Vein endothelial cell (primary cell): ENCODE results near the gene MRPL34. TPM values are rescaled to one million over a fixed set of nuclear protein-coding genes. Genes with fewer than 3 reads are reported as not detected.

Experiments
- total RNA-seq: library from RNA; depleted of rRNA; stranded (reverse); fragments of >200 nt; gene quantifications from 2 replicates; pipeline ENCODE4 v1.2.3, GENCODE V29; 2012

MRPL34 gene
- total RNA-seq, result 35.3 and 40.2 TPM in 2 replicates

DNA sequence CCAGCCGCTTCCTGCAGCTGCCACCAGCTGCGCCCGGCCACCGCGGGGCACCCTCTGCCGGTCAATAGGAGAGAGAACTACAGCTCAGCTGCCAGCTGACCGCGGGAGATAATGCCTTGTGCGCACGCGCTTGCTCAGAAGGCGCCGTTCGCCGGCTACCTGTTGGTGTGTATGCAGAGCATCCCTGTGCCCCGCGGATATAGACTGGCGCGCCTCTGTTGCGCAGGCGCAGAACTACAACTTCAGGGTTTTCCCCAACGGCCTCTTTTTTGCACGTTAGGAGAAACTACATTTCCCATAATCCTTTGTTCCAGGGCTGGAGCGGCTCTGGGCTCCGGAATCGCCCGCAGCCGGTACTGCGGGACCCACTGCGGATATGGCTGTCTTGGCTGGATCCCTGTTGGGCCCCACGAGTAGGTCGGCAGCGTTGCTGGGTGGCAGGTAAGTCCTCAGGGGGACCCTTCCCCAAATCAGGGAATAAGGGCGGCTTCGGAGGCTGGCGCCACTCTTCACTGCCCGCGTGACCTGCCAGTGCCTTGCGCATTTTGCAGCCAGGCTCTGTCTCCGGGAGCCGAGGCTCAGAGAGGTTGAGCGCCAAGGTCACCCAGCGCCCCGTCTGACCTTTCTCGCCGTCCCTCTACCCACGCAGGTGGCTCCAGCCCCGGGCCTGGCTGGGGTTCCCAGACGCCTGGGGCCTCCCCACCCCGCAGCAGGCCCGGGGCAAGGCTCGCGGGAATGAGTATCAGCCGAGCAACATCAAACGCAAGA, at the start of gene MRPL34:
MRPL34 (plus strand) TSS at position 356 of the 768 bp plus-strand sequence; CDS start at position 377, 21 bp downstream.

DNA sequence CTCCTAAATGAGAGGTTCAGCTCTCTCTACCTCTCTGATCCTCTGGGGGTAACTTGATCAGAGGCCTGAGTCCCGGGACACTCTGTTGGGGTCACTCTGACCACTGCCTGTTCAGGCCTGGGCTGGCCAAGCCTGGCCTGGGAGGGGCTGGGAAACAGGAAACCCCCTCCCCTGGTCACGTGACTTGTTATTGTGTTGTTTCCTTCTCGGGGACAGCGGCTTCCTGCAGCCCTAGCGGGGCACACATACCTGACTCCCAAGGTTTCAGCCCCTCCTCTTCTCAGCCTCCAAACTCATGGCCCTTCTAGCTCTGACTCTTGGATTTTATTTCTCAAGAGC, 41.1 kb upstream of the MRPL34 start, which contains the start of gene USHBP1:
USHBP1 (minus strand) TSS at position 105 of the 339 bp plus-strand sequence. CDS start 446 bp downstream, outside the sequence.

DNA sequence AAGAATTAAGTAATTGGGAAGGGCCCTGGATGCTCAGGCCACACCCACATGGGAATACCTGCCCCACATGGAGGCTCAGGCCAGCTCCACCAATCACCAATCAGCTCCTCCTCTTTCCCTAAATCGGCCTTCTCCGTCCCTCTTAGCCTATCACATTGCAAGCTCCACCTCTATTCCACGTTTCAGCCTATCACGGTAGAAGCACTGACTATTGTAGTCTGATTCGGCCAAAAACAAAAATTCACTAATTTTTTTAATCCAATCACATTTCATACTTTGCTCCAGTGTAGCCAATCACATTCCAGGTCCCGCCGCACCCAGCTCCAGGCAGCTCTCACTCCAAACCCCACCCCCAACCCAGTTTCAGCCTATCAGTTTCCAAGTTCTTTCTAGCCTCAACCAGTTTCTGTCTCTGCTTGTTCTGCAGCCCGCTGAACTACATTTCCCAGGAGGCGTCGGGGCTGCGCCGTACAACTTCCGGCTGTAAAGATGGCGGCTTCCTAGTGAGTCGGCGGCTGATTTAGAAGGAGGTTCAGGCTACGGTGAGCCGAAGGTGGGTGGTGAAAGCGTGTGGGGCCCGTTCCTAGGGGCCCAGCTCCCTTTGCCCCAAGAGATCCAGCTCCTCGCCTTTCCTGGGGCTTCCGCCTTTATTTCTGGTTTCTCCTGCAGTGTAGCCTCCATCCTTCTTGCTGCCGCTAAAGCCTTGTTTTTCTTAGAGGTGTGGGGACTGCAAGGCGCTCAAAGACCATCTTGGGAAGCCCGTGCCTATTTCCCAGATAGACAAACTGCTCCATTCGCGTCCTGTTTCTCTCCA, 38.5 kb upstream of the MRPL34 start, which contains the start of gene BABAM1:
BABAM1 (plus strand) TSS at position 469 of the 814 bp plus-strand sequence. CDS start 1,364 bp downstream, outside the sequence.

DNA sequence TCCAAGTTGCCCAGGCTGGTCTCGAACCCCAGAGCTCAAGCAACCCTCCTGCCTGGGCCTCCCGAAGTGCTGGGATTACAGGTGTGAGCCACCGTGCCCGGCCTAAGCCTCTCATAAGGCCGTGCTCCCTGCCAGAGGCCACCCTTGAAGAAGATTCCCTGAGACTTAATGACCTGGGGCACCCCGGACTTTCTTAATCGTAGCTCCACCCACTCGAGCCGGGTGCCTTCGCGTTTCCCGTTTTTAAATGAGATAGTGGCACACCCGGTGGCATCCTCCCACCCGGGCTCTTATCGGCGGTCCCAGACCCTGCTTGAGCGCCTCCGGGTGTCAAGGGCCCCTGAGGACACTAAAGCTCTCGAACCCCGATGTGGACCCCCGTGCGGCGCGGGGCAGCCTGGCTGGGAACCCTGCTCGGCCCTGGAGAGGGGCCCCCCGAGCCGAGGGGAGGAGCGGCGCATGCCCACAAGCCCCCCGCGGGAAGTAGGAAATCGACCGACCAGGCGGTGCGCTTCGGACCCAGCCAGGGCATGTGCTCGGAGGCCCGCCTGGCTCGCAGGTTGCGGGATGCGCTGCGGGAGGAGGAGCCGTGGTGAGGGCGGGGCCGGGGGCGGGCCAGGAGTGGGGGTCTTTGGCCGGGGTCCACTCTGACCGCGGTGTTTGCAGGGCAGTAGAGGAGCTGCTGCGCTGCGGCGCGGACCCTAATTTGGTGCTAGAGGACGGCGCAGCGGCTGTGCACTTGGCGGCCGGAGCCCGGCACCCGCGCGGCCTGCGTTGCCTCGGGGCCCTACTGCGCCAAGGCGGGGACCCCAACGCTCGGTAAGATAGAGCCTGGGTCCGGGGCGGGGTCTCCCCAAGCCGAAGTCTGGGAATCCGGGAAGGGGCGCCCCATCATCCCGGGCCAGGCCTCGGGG, 24.0 kb upstream of the MRPL34 start, which contains the start of gene ANKLE1:
ANKLE1 (plus strand) TSS at position 511 of the 914 bp plus-strand sequence; CDS start at position 531, 20 bp downstream.

DNA sequence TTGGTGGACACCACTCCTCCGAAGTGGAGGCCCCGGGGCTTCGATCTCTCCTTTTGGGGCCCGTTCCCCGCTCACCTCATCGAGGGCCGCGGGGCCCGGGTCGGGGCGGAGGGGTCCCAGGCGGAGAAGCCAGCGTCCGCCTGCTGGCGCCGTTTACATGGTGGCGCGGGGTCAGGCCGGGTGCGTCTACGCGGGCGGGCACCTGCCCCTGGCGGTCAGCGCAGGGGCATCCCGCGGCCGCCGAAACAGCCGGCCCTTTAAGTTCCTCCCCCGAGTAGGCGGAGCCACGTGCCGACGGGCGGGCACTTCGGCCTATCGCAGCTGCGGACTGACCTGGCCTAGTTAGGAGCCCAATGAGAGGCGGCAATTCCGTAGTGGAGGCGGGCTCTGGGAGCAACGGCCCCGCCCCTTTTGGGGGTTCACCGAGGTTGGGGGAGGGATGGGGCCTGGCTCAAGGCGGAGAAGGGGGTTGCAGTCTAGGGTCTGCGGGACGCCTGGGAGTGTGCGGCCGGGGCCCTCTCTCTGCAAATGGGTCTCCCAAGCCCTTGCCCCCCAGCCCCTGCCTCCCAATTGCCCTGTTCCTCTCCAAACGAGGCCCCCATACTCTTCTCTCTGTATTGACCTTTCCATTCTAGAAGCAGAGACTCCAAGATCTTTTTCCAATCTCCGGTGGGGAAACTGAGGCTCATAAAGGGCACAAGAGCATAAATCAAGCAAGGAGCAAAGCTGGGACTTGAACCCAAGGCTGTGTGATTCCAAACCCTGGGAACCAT, 2.3 kb upstream of the MRPL34 start, which contains the start of gene ABHD8:
ABHD8 (minus strand) TSS at position 259 of the 773 bp plus-strand sequence. CDS start 1,809 bp downstream, outside the sequence.

DNA sequence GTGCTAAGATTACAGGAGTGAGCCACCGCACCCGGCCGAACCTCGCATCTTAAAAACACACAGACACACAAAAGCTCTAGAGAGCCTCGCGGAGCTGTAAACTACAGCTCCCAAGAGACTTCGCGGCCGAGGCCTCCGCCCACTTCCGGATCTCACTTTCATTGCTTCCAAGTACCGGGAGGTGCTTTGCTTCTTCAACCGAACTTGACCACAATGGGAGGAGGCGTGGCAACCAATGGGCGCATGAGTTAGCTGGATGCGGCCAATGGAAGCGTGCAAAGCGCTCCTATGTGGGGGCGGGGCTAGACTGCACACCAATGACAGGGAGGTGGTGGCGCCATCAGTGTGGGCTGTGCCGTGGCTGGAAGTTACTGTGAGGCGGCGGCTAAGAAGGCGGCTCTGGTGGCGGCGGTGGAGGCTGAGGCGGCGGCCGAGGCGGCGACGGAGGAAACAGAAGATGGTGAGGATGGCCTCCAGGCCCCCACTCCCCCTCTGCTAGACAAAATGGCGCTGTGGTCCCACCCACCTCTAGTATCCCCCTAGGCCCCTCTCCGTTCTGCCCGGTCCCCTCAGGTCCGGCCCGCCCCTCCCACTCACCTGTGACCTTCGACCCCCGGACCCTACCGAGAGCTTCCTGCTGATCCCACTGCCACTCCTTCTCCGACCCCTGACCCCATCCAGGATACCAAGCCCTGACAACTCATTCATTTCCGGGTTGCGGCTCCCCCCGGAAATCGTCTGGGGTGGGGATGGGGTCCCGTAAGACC, 3.7 kb downstream of the MRPL34 start, which contains the start of gene DDA1:
DDA1 (plus strand) TSS at position 366 of the 767 bp plus-strand sequence; CDS start at position 458, 92 bp downstream.

DNA sequence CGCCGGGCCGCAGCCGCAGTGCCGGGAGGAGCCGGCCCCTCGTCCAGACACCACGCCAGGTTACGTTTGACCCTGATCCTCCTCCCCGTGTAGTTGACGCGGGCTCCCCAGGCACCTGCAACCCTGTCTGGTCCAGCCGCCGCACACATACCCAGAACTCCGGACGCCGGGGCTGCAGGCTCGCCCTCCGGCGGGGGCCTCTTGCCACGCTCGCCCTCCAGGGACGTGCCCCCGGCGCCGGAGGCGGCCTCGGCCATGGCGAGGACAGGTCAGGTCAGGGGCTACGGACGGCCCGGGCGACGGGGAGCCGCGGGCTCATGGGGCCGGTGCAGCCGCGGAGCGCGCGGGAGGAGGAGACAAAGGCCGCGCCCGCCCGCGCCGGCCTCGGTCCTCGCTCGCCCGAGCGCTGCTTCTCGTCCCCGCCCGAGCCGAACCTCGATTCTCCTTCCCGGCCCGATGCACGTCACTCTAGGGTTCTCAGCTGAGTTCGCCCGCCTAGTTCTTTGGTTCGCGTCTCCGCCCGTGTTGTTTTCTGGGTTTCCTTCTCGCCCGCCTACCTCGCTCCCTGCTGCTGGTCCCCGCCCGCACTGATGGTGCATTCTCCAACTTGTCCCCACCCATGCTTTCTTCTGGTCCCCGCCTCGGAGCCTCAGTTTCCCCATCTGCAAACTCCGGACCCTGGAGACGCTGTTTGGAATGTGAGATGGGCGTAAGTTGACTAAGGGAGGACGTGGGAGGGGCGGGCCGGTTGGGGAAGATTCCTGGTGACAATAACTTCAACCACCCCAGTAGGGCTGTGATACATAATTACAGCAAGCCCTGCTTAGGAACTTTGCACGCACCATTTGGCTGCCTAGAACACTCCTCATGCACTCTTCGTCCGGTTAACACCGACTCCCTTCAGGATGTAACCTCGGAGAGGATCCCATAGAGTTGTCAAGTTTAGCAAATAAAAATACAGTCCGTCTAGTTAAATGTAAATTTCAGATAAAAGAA, 29.0 kb downstream of the MRPL34 start, which contains the start of gene ANO8:
ANO8 (minus strand) TSS at position 442 of the 996 bp plus-strand sequence; CDS start at position 257, 185 bp downstream.

DNA sequence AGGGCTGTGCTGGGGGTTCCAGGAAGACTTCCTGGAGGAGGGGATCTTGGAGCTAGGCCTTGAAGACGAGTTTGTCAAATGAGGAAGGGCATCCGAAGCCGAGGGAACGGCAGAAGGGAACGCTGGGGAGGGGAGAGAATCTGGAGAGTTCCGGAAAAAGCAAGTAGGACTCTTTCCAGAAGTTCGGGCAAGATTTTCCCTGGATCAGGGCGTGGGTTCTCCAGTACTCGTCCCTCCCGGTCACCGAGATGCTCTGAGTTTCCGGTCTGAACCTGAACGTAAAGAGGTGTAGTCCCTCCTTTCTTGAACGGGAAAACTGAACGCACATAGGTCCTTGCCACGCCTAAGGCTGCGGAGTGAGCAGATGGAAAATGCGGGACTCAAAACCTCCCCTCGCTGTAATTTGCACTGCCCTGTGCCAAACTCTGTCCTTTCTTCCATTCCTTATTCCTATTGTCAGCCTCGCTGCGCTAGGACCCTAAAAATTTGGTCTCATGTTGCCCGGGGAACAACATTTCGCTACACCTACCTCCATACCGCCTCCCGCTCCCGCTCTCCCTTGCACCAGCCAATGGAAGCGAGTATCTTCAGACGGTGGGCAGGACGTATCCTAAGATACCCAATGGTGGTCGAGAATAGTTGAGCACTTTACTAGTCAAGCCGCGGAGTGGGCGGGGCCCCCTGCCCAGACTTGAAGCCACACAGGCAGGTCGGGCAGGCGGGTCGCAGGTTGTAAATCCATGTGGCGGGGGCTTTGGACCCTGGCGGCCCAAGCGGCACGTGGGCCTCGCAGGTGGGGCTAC, 31.4 kb downstream of the MRPL34 start, which contains the start of gene GTPBP3:
GTPBP3 (plus strand) TSS at position 682 of the 803 bp plus-strand sequence; CDS start at position 741, 59 bp downstream.

Other genes with a start within 250 kb of the MRPL34 start
- gene HAUS8, start 230.4 kb upstream of the MRPL34 start, total RNA-seq, result 2.9 and 4.2 TPM in 2 replicates
- gene MYO9B, start 230.1 kb upstream of the MRPL34 start, total RNA-seq, result 84.0 and 105 TPM in 2 replicates
- 11.1 and 18.0 TPM in 2 replicates for gene USE1, start 90.5 kb upstream of the MRPL34 start, total RNA-seq
- 3.5 and 4.6 TPM in 2 replicates for gene OCEL1, start 79.6 kb upstream of the MRPL34 start, total RNA-seq
- 35.3 and 46.4 TPM in 2 replicates for gene NR2F6, start 60.0 kb upstream of the MRPL34 start, total RNA-seq
- gene USHBP1, start 41.1 kb upstream of the MRPL34 start, total RNA-seq, result 22.8 and 28.7 TPM in 2 replicates
- 103 and 107 TPM in 2 replicates for gene BABAM1, start 38.4 kb upstream of the MRPL34 start, total RNA-seq
- 0.96 and 1.3 TPM in 2 replicates for gene ANKLE1, start 24.0 kb upstream of the MRPL34 start, total RNA-seq
- gene ABHD8, start 2.4 kb upstream of the MRPL34 start, total RNA-seq, result 6.1 and 16.0 TPM in 2 replicates
- 33.3 and 46.4 TPM in 2 replicates for gene DDA1, start 3.7 kb downstream of the MRPL34 start, total RNA-seq
- gene ANO8, start 29.0 kb downstream of the MRPL34 start, total RNA-seq, result 3.5 and 5.6 TPM in 2 replicates
- gene GTPBP3, start 31.7 kb downstream of the MRPL34 start, total RNA-seq, result 14.0 and 21.3 TPM in 2 replicates
- gene PLVAP, start 71.5 kb downstream of the MRPL34 start, total RNA-seq, result 13.7 and 13.8 TPM in 2 replicates
- not detected in 2 replicates for gene CCDC194, start 88.3 kb downstream of the MRPL34 start, total RNA-seq
- 0.19 and 0.65 TPM in 2 replicates for gene BST2, start 99.8 kb downstream of the MRPL34 start, total RNA-seq
- gene MVB12A, start 114.2 kb downstream of the MRPL34 start, total RNA-seq, result 45.9 and 77.1 TPM in 2 replicates
- 0.33 TPM in 1 of 2 replicates, not detected in the other for gene TMEM221, start 142.8 kb downstream of the MRPL34 start, total RNA-seq
- not detected in 2 replicates for gene NXNL1, start 155.1 kb downstream of the MRPL34 start, total RNA-seq
- gene SLC27A1, start 164.7 kb downstream of the MRPL34 start, total RNA-seq, result 8.6 and 21.9 TPM in 2 replicates
- gene PGLS, start 205.8 kb downstream of the MRPL34 start, total RNA-seq, result 50.0 and 67.4 TPM in 2 replicates
- 138 and 149 TPM in 2 replicates for gene COLGALT1, start 249.8 kb downstream of the MRPL34 start, total RNA-seq